Breast epithelium (tissue), 4 donors: ENCODE results near the gene P2RY6. TPM values are rescaled to one million over a fixed set of nuclear protein-coding genes. Genes with fewer than 3 reads are reported as not detected.
"Not testable (repeated sequence)": the region's sequence is repeated elsewhere in the genome, so short reads cannot be mapped to it uniquely, and the experiment has no call there.

Source experiments
- DNase-seq, 2 donors: peaks; one replicate each; pipeline ENCODE4 v3.0.0-alpha.2; 2019; ENCODE audit warnings: low spot score in 2 of 2
- H3K27ac ChIP-seq, 2 donors: fragments of 200-600 bp; sonication (generic) in 1 of 2; one replicate each; pipeline ENCODE4 v1.5.1; 2016 to 2019; ENCODE audit warnings: mild to moderate bottlenecking in 1 of 2
- H3K27me3 ChIP-seq, 2 donors: fragments of 200-600 bp; sonication (generic) in 1 of 2; one replicate each; pipeline versions ENCODE4 v1.5.1 to v1.6.0; 2017 to 2019; ENCODE audit warnings: control low read depth in 1 of 2, mild to moderate bottlenecking in 1 of 2
- H3K36me3 ChIP-seq: fragments of 200-600 bp; one replicate; pipeline ENCODE4 v1.5.1; 2019
- H3K4me1 ChIP-seq, 2 donors: fragments of 200-600 bp; sonication (generic); one replicate each; pipeline ENCODE4 v1.5.1; 2016 to 2019; ENCODE audit warnings: control low read depth in 1 of 2
- H3K4me3 ChIP-seq, 3 donors: fragments of 200-600 bp; sonication (generic); 1 replicate in 2 of 3; 2 replicates in 1 of 3; pipeline ENCODE4 v1.5.1; 2016 to 2019; ENCODE audit warnings: mild to moderate bottlenecking in 3 of 3, moderate library complexity in 2 of 3
- H3K9me3 ChIP-seq, 2 donors: fragments of 200-600 bp; sonication (generic) in 1 of 2; one replicate each; pipeline ENCODE4 v1.5.1; 2016 to 2019; ENCODE audit warnings: control low read depth in 1 of 2
- CTCF ChIP-seq, 3 donors: fragments of 450-650 bp; IDR thresholded peaks; one replicate each; pipeline ENCODE4 v1.5.1; 2016 to 2017; ENCODE audit warnings: antibody characterized with exemption in 3 of 3, mild to moderate bottlenecking in 3 of 3, moderate library complexity in 3 of 3
- POLR2A ChIP-seq: fragments of 450-650 bp; IDR thresholded peaks from one replicate; pipeline ENCODE4 v1.6.1; 2016; ENCODE audit warnings: antibody characterized with exemption, mild to moderate bottlenecking, moderate library complexity
- POLR2AphosphoS5 ChIP-seq, 3 donors: sonication (generic); formaldehyde crosslinking; IDR thresholded peaks; one replicate each; pipeline ENCODE4 v1.6.1; 2017; ENCODE audit warnings: antibody characterized with exemption in 3 of 3
- intact Hi-C: fragments of 100-400 bp; cut with DNase I; formaldehyde crosslinking; loops from one replicate; pipeline ENCODE4 v1.15.1; 2023; ENCODE audit warnings: low total_unique reads
- total RNA-seq, 3 donors: library from RNA; depleted of rRNA; stranded (reverse); fragments of >200 nt; gene quantifications; one replicate each; pipeline ENCODE4 v1.1.0, GENCODE V29; 2016

P2RY6 gene
- total RNA-seq, 3 donors from 2014 or later: 1.6 to 3.4 (median 1.9) TPM

- no peak for DNase-seq
- Histone ChIP-seq H3K36me3 (no peaks in the 10 kb centered on the region), H3K4me1 (no peaks in the 10 kb centered on the region), H3K27me3 (no peaks in the 10 kb centered on the region), H3K9me3 (no peaks in the 10 kb centered on the region), H3K27ac (no peak overlapping the region), H3K4me3 (no peak overlapping the region)
- intact Hi-C loops: no loop called here
- TF ChIP-seq POLR2A (no peak), CTCF (IDR thresholded peaks at IDR 0.05) (no peak), POLR2AphosphoS5 (IDR thresholded peaks at IDR 0.05) (no peak)
Measured at GRCh38 chr11:73270855-73271477, 1.2 kb upstream of the P2RY6 start.

GRCh38 chr11:73271478-73271865 lies 666 bp upstream of the P2RY6 start:
- DNase-seq, intact Hi-C loops: not testable (repeated sequence)

GRCh38 chr11:73272680-73273038 lies 521 bp downstream of the P2RY6 start:
- intact Hi-C loops: no loop called here
- H3K9me3 ChIP-seq: no peaks in the 10 kb centered on the region
- TF ChIP-seq POLR2AphosphoS5 (IDR thresholded peaks at IDR 0.05) (no peak), CTCF (IDR thresholded peaks at IDR 0.05) (no peak), POLR2A (no peak)
- peak overlapping the region in 1 of 3 donors; percentile 4 for H3K4me3 ChIP-seq
- no peaks in the 10 kb centered on the region for H3K36me3 ChIP-seq
- H3K27me3 ChIP-seq: no peaks in the 10 kb centered on the region
- no peaks in the 10 kb centered on the region for H3K4me1 ChIP-seq
- no peak for DNase-seq
- no peak overlapping the region for H3K27ac ChIP-seq

More at GRCh38 chr11:73271478-73271865, 666 bp upstream of the P2RY6 start:
- H3K27me3 ChIP-seq, H3K27ac ChIP-seq, H3K36me3 ChIP-seq, H3K9me3 ChIP-seq, H3K4me3 ChIP-seq, H3K4me1 ChIP-seq: not testable (repeated sequence)

GRCh38 chr11:73273222-73273895 lies 1.2 kb downstream of the P2RY6 start:
- Histone ChIP-seq H3K27ac (no peak overlapping the region), H3K4me1 (no peaks in the 10 kb centered on the region), H3K4me3 (peak overlapping the region in 1 of 3 donors; percentile 4), H3K27me3 (no peaks in the 10 kb centered on the region), H3K9me3 (no peaks in the 10 kb centered on the region), H3K36me3 (no peaks in the 10 kb centered on the region)
- TF ChIP-seq CTCF (IDR thresholded peaks at IDR 0.05) (no peak), POLR2A (no peak), POLR2AphosphoS5 (IDR thresholded peaks at IDR 0.05) (no peak)
- intact Hi-C loops: no loop called here
- no peak for DNase-seq

GRCh38 chr11:73274191-73274590 lies 2.1 kb downstream of the P2RY6 start:
- H3K4me3 ChIP-seq, DNase-seq, H3K27ac ChIP-seq: not testable (repeated sequence)

GRCh38 chr11:73274722-73275380 lies 2.7 kb downstream of the P2RY6 start:
- Histone ChIP-seq H3K9me3 (no peaks in the 10 kb centered on the region), H3K27me3 (no peaks in the 10 kb centered on the region), H3K4me1 (no peaks in the 10 kb centered on the region), H3K4me3 (no peak overlapping the region), H3K36me3 (no peaks in the 10 kb centered on the region), H3K27ac (peak overlapping the region in 1 of 2 donors; percentile 32)
- intact Hi-C loops: no loop called here
- no peak for DNase-seq
- no peak for TF ChIP-seq POLR2AphosphoS5 (IDR thresholded peaks at IDR 0.05)
- TF ChIP-seq CTCF (IDR thresholded peaks at IDR 0.05): no peak
- TF ChIP-seq POLR2A: no peak

More at GRCh38 chr11:73274191-73274590, 2.1 kb downstream of the P2RY6 start:
- intact Hi-C loops, H3K9me3 ChIP-seq, H3K27me3 ChIP-seq, H3K4me1 ChIP-seq, H3K36me3 ChIP-seq: not testable (repeated sequence)
